H9 (cell line): ENCODE measurements around the gene MOB3B. TPM values are rescaled to one million over a fixed set of nuclear protein-coding genes. Genes with fewer than 3 reads are reported as not detected.
A peak's percentile ranks its signal among the peaks of the same experiment; 100 is the strongest.

Source experiments
- DNase-seq: peaks from one replicate; pipeline ENCODE4 v3.0.0-alpha.2; 2017
- H2AFZ ChIP-seq: one replicate; pipeline ENCODE4 v1.6.1; 2013; ENCODE audit warnings: mild to moderate bottlenecking, low read length, control low read depth, moderate library complexity
- H2AK5ac ChIP-seq: 2 replicates; pipeline ENCODE4 v1.6.1; 2013; ENCODE audit warnings: low read length, control low read depth, mixed read lengths; ENCODE audit not compliant: insufficient read length
- H2BK120ac ChIP-seq: one replicate; pipeline ENCODE4 v1.6.1; 2013; ENCODE audit warnings: low read depth, mild to moderate bottlenecking, low read length, control low read depth, inconsistent platforms; ENCODE audit not compliant: poor library complexity, severe bottlenecking
- H2BK12ac ChIP-seq: 2 replicates; pipeline ENCODE4 v1.6.1; 2013; ENCODE audit warnings: low read length, control low read depth, mixed read lengths, low read depth; ENCODE audit not compliant: insufficient read length
- H2BK15ac ChIP-seq: 2 replicates; pipeline ENCODE4 v1.6.1; 2013; ENCODE audit warnings: low read depth, low read length, control low read depth
- H2BK20ac ChIP-seq: one replicate; pipeline ENCODE4 v1.6.1; 2013; ENCODE audit warnings: low read depth, mild to moderate bottlenecking, low read length, control low read depth, inconsistent platforms; ENCODE audit not compliant: poor library complexity, severe bottlenecking
- H2BK5ac ChIP-seq: 2 replicates; pipeline ENCODE4 v1.6.1; 2013; ENCODE audit warnings: low read length, control low read depth, mixed read lengths; ENCODE audit not compliant: insufficient read length
- H3K14ac ChIP-seq: 2 replicates; pipeline ENCODE4 v1.6.1; 2013; ENCODE audit warnings: low read length, control low read depth; ENCODE audit not compliant: insufficient read depth
- H3K18ac ChIP-seq: 2 replicates; pipeline ENCODE4 v1.6.1; 2013; ENCODE audit warnings: low read depth, mild to moderate bottlenecking, mixed read lengths, low read length, control low read depth; ENCODE audit not compliant: insufficient read length
- H3K23ac ChIP-seq: 2 replicates; pipeline ENCODE4 v1.6.1; 2013; ENCODE audit warnings: low read length, control low read depth, mixed read lengths, low read depth; ENCODE audit not compliant: insufficient read length
- H3K23me2 ChIP-seq: 2 replicates; pipeline ENCODE4 v1.6.1; 2013; ENCODE audit warnings: low read depth, mild to moderate bottlenecking, mixed read lengths, low read length, control low read depth; ENCODE audit not compliant: insufficient read length, poor library complexity, severe bottlenecking
- H3K27ac ChIP-seq: 2 replicates; pipeline ENCODE4 v1.5.1; 2013; ENCODE audit warnings: low read length, control low read depth, mixed read lengths, low read depth; ENCODE audit not compliant: insufficient read length
- H3K27me3 ChIP-seq: 2 replicates; pipeline ENCODE4 v1.6.1; 2013; ENCODE audit warnings: low read length, control low read depth, inconsistent platforms; ENCODE audit not compliant: insufficient read depth
- H3K4ac ChIP-seq: 2 replicates; pipeline ENCODE4 v1.6.1; 2013; ENCODE audit warnings: low read depth, mild to moderate bottlenecking, control low read depth, inconsistent platforms, low read length, moderate library complexity
- H3K4me1 ChIP-seq: 2 replicates; pipeline ENCODE4 v1.6.1; 2013; ENCODE audit warnings: low read length, control low read depth, inconsistent platforms; ENCODE audit not compliant: insufficient read depth
- H3K4me2 ChIP-seq: 2 replicates; pipeline ENCODE4 v1.6.1; 2013; ENCODE audit warnings: low read length, control low read depth, mixed read lengths; ENCODE audit not compliant: insufficient read length, insufficient read depth
- H3K56ac ChIP-seq: 2 replicates; pipeline ENCODE4 v1.6.1; 2013; ENCODE audit warnings: low read depth, mild to moderate bottlenecking, mixed read lengths, low read length, control low read depth; ENCODE audit not compliant: insufficient read length
- H3K79me1 ChIP-seq: 2 replicates; pipeline ENCODE4 v1.6.1; 2013; ENCODE audit warnings: low read depth, mild to moderate bottlenecking, moderate library complexity, low read length, control low read depth, inconsistent platforms; ENCODE audit not compliant: insufficient read depth, poor library complexity, severe bottlenecking
- H3K79me2 ChIP-seq: 2 replicates; pipeline ENCODE4 v1.6.1; 2013; ENCODE audit warnings: low read length, control low read depth, inconsistent platforms; ENCODE audit not compliant: insufficient read depth
- H3K9ac ChIP-seq: 2 replicates; pipeline ENCODE4 v1.6.1; 2013; ENCODE audit warnings: low read length, control low read depth, mixed read lengths; ENCODE audit not compliant: insufficient read length; ENCODE audit errors: extremely low read depth
- H3K9me3 ChIP-seq: one replicate; pipeline ENCODE4 v1.6.1; 2013; ENCODE audit warnings: low read depth, low read length, inconsistent platforms; ENCODE audit not compliant: control insufficient read depth
- H3T11ph ChIP-seq: one replicate; pipeline ENCODE4 v1.6.1; 2013; ENCODE audit warnings: mild to moderate bottlenecking, low read length, control low read depth, inconsistent platforms
- H4K20me1 ChIP-seq: one replicate; pipeline ENCODE4 v1.6.1; 2013; ENCODE audit not compliant: control insufficient read depth, insufficient read length, insufficient read depth
- H4K5ac ChIP-seq: 2 replicates; pipeline ENCODE4 v1.6.1; 2013; ENCODE audit warnings: low read depth, mild to moderate bottlenecking, mixed read lengths, low read length, control low read depth; ENCODE audit not compliant: insufficient read length
- H4K8ac ChIP-seq: replicated peaks from 2 replicates; pipeline ENCODE4 v1.6.1; 2013; ENCODE audit warnings: low read length, control low read depth, mixed read lengths, low read depth; ENCODE audit not compliant: insufficient read length
- H4K91ac ChIP-seq: 2 replicates; pipeline ENCODE4 v1.6.1; 2013; ENCODE audit warnings: low read depth, mild to moderate bottlenecking, moderate library complexity, mixed read lengths, low read length, control low read depth; ENCODE audit not compliant: insufficient read length
- H3K27ac Mint-ChIP-seq, 3 experiments: 2 replicates in 2 of 3; 3 replicates in 1 of 3; pipeline ENCODE4 v1.8.0; 2020 to 2021; ENCODE audit warnings: mixed read lengths in 3 of 3, mild to moderate bottlenecking in 1 of 3, moderate library complexity in 1 of 3
- H3K27me3 Mint-ChIP-seq: 2 replicates; pipeline ENCODE4 v1.8.0; 2021; ENCODE audit warnings: low read depth, mild to moderate bottlenecking, moderate library complexity, mixed read lengths
- H3K36me3 Mint-ChIP-seq, 3 experiments: 2 replicates in 2 of 3; 3 replicates in 1 of 3; pipeline ENCODE4 v1.8.0; 2020 to 2021; ENCODE audit warnings: low read depth in 3 of 3, mixed read lengths in 3 of 3; ENCODE audit not compliant: insufficient read depth in 1 of 3
- H3K4me1 Mint-ChIP-seq, 2 experiments: 2 replicates each; pipeline ENCODE4 v1.8.0; 2020; ENCODE audit warnings: mixed read lengths in 2 of 2
- H3K4me3 Mint-ChIP-seq, 2 experiments: 2 replicates in 1 of 2; 3 replicates in 1 of 2; pipeline ENCODE4 v1.8.0; 2020 to 2021; ENCODE audit warnings: mild to moderate bottlenecking in 2 of 2, mixed read lengths in 2 of 2, moderate library complexity in 1 of 2
- H3K9me3 Mint-ChIP-seq, 2 experiments: 2 replicates in 1 of 2; 3 replicates in 1 of 2; pipeline ENCODE4 v1.8.0; 2020; ENCODE audit warnings: mild to moderate bottlenecking in 2 of 2, mixed read lengths in 2 of 2, moderate library complexity in 1 of 2
- total RNA-seq: library from RNA; stranded (reverse); gene quantifications from 2 replicates; pipeline ENCODE4 v1.2.1, GENCODE V29; 2021
- TF ChIP-seq, protein P1 (sequence below): fragments of 200-600 bp; sonication (generic); conservative IDR thresholded peaks from 3 replicates; pipeline ENCODE4 v1.8.0; 2021; ENCODE audit warnings: antibody characterized with exemption, mild to moderate bottlenecking

The MOB3B gene
- total RNA-seq, 1 experiment from 2014 or later: 9.8 TPM

DNA sequence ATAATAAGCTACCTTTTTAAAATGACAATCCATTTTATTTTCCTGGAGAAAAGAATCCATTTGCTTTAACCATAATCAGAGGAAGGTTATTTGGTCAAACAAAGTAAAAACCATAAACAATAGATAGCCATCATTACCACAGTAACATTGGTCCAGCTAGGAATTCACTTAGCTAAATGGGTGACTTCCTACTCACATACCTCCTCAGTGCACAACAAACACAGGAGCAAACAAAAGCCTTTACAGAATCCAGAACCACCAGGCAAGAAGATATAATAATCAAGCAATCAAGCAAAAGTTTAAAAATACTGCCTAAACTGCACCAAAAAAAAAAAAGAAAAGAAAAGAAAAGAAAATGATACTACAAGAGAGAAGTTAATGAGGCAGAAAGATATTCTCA, 6.5 kb downstream of the MOB3B start:
- H3K23me2 ChIP-seq: peaks cover 6% of the 10 kb centered on the region
- H3K27ac ChIP-seq: no peak overlapping the region
- Mint-ChIP-seq H3K9me3 (no peaks in the 10 kb centered on the region), H3K36me3 (peaks cover 0 to 7% (median 1%) of the 10 kb centered on the region in 3 experiments; a peak in 3 of 7 replicates), H3K4me1 (peaks cover 34 to 36% of the 10 kb centered on the region in 2 experiments), H3K4me3 (no peak overlapping the region), H3K27ac (peak overlapping the region in 1 of 3 experiments; percentile 41; a peak in 1 of 7 replicates), H3K27me3 (peaks cover 2% of the 10 kb centered on the region)
- H3K27me3 ChIP-seq: no peaks in the 10 kb centered on the region
- no peaks in the 10 kb centered on the region for H4K20me1 ChIP-seq
- no peak overlapping the region for H3K18ac ChIP-seq
- no peaks in the 10 kb centered on the region for H3K79me1 ChIP-seq
- no peak overlapping the region for H4K8ac ChIP-seq
- H2BK12ac ChIP-seq: no peak overlapping the region
- no peak overlapping the region for H4K91ac ChIP-seq
- H2BK120ac ChIP-seq: no peak overlapping the region
- H2BK15ac ChIP-seq: no peak overlapping the region
- TF ChIP-seq, protein P1, sequence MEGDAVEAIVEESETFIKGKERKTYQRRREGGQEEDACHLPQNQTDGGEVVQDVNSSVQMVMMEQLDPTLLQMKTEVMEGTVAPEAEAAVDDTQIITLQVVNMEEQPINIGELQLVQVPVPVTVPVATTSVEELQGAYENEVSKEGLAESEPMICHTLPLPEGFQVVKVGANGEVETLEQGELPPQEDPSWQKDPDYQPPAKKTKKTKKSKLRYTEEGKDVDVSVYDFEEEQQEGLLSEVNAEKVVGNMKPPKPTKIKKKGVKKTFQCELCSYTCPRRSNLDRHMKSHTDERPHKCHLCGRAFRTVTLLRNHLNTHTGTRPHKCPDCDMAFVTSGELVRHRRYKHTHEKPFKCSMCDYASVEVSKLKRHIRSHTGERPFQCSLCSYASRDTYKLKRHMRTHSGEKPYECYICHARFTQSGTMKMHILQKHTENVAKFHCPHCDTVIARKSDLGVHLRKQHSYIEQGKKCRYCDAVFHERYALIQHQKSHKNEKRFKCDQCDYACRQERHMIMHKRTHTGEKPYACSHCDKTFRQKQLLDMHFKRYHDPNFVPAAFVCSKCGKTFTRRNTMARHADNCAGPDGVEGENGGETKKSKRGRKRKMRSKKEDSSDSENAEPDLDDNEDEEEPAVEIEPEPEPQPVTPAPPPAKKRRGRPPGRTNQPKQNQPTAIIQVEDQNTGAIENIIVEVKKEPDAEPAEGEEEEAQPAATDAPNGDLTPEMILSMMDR: no peak
- H3K4ac ChIP-seq: no peak overlapping the region
- H3K9me3 ChIP-seq: no peaks in the 10 kb centered on the region
- no peak overlapping the region for H2AFZ ChIP-seq
- no peak overlapping the region for H2AK5ac ChIP-seq
- no peak overlapping the region for H4K5ac ChIP-seq
- H2BK20ac ChIP-seq: no peak overlapping the region
- H3K14ac ChIP-seq: no peak overlapping the region
- no peak overlapping the region for H2BK5ac ChIP-seq
- H3K23ac ChIP-seq: no peak overlapping the region
- peaks cover 6% of the 10 kb centered on the region; the same call in 1 of the 2 replicates for H3K79me2 ChIP-seq
- no peaks in the 10 kb centered on the region; the same call in 1 of the 2 replicates for H3K4me1 ChIP-seq
- no peak overlapping the region for H3K56ac ChIP-seq
- DNase-seq: no peak
- no peak overlapping the region for H3T11ph ChIP-seq
- H3K9ac ChIP-seq: no peak overlapping the region
- H3K4me2 ChIP-seq: no peak overlapping the region
